ENCODE data around the gene CALML5. TPM values are rescaled to one million over a fixed set of nuclear protein-coding genes. Genes with fewer than 3 reads are reported as not detected.

Gene CALML5
- total RNA-seq, 1 experiment from 2014 or later: not detected

DNA sequence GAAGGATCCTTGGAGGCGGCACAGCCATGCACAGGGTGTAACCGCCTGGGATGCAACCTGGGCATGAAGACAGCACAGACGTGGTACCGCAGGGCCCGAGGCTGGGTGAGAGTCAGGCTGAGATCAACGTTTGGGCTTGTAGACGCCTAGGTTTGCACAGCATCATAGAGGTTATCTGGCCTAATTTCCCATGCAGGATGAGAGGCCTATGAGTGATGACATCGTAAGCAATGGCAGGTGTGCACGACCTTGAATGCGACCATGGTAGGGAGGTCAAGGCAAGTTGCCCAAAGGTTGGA, 32.9 kb upstream of the CALML5 start:
- no peak for DNase-seq (ENCODE audit: low read depth, low spot score)
- Histone ChIP-seq H3K9me3 (ENCODE audit: control insufficient read depth in 1 of 2, insufficient read depth in 1 of 2, low read depth in 1 of 2, low read length in 2 of 2) (no peaks in the 10 kb centered on the region), H3K4me2 (ENCODE audit: low read length) (no peak overlapping the region), H3K27me3 (ENCODE audit: insufficient read depth, low read length) (no peaks in the 10 kb centered on the region), H3K79me2 (ENCODE audit: insufficient read depth, low read length) (no peaks in the 10 kb centered on the region), H2AFZ (ENCODE audit: low read depth, low read length, poor library complexity, severe bottlenecking) (no peak overlapping the region), H3K27ac (ENCODE audit: low read depth, low read length) (no peak overlapping the region), H3K9me2 (ENCODE audit: insufficient read depth) (no peaks in the 10 kb centered on the region), H3K4me3 (replicated peaks in 1 of 2; ENCODE audit: low read depth in 1 of 2, low read length in 2 of 2) (no peak overlapping the region), H3K4me1 (ENCODE audit: control insufficient read depth in 1 of 2, insufficient read depth in 2 of 2, low read length in 2 of 2) (peaks cover 0 to 2% of the 10 kb centered on the region in 2 experiments; a peak in 2 of 4 replicates), H3K36me3 (ENCODE audit: control insufficient read depth in 1 of 2, insufficient read depth in 2 of 2, low read length in 2 of 2) (no peaks in the 10 kb centered on the region), H3K9ac (ENCODE audit: low read length) (no peak overlapping the region), H4K20me1 (ENCODE audit: insufficient read depth) (no peaks in the 10 kb centered on the region)
- ChIA-PET POLR2A (no interaction called here), CTCF (no interaction called here), RAD21 (ENCODE audit: low non-redundant PET in 1 of 2, low total read pairs in 2 of 2, uncharacterized antibody in 2 of 2, unreplicated experiment in 2 of 2) (no interaction called here)
- TF ChIP-seq CBX3 (IDR thresholded peaks at IDR 0.05; ENCODE audit: low read depth) (no peak), SRF (IDR thresholded peaks at IDR 0.05; ENCODE audit: low read depth) (no peak), JUND (IDR thresholded peaks at IDR 0.05) (no peak), YY1 (IDR thresholded peaks at IDR 0.05; ENCODE audit: extremely low read depth, insufficient replicate concordance, low read depth, low read length) (no peak)
- intact Hi-C loops (cut with micrococcal nuclease): no loop called here
- ATAC-seq: no peak
- no TSS peak for BruUV-seq (replicated peaks)

DNA sequence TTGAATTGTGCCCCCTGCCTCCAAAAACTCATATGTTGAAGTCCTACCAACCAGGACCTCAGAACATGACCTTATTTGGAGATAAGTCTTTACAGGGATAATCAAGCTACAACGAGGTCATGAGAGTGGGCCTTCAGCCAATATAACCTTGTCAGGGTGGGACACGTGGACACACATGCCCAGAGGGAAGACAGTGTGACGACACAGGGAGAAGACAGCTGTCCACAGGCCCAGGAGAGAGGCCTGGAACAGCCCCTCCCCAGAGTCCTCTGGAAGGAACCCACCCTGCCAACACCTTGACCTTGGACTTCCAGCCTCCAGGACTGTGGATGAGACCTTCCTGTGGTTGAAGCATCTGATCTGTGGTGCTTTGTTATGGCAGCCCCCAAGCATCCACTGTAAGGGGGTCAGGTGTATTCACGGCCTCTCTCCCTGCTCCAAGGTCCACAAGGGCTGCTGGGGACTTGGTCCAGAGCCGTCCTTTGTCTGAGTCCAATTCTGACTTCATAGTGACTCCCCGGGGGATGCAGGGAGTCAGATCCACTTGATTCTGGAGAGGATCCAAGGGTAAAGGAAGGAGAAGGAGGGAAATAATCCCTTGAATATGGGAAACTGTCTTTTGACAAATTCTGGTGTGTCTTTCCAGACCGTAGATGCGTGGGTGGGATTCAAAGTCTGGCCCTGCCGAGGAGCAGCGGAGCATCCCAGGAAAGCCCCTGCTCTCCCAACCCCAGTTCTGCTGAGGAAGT, 32.4 kb upstream of the CALML5 start:
- DNase-seq (ENCODE audit: low read depth, low spot score) (no peak), ATAC-seq (no peak)
- intact Hi-C loops (cut with micrococcal nuclease): no loop called here
- H4K20me1 ChIP-seq (ENCODE audit: insufficient read depth): no peaks in the 10 kb centered on the region
- BruUV-seq (replicated peaks): no TSS peak
- H3K79me2 ChIP-seq (ENCODE audit: insufficient read depth, low read length): no peaks in the 10 kb centered on the region
- no peak overlapping the region for H3K4me3 ChIP-seq (replicated peaks in 1 of 2; ENCODE audit: low read depth in 1 of 2, low read length in 2 of 2)
- no peaks in the 10 kb centered on the region for H3K4me1 ChIP-seq (ENCODE audit: control insufficient read depth in 1 of 2, insufficient read depth in 2 of 2, low read length in 2 of 2)
- H3K9me3 ChIP-seq (ENCODE audit: control insufficient read depth in 1 of 2, insufficient read depth in 1 of 2, low read depth in 1 of 2, low read length in 2 of 2): no peaks in the 10 kb centered on the region
- CTCF ChIA-PET: no interaction called here
- no peak for TF ChIP-seq FOSL1 (IDR thresholded peaks at IDR 0.05; ENCODE audit: low read depth)
- TF ChIP-seq YY1 (IDR thresholded peaks at IDR 0.05; ENCODE audit: extremely low read depth, insufficient replicate concordance, low read depth, low read length): no peak
- TF ChIP-seq, protein P1, sequence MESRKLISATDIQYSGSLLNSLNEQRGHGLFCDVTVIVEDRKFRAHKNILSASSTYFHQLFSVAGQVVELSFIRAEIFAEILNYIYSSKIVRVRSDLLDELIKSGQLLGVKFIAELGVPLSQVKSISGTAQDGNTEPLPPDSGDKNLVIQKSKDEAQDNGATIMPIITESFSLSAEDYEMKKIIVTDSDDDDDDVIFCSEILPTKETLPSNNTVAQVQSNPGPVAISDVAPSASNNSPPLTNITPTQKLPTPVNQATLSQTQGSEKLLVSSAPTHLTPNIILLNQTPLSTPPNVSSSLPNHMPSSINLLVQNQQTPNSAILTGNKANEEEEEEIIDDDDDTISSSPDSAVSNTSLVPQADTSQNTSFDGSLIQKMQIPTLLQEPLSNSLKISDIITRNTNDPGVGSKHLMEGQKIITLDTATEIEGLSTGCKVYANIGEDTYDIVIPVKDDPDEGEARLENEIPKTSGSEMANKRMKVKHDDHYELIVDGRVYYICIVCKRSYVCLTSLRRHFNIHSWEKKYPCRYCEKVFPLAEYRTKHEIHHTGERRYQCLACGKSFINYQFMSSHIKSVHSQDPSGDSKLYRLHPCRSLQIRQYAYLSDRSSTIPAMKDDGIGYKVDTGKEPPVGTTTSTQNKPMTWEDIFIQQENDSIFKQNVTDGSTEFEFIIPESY (IDR thresholded peaks at IDR 0.05; ENCODE audit: extremely low read depth, insufficient replicate concordance, low read length): no peak
- TF ChIP-seq SP1 (IDR thresholded peaks at IDR 0.05; ENCODE audit: low read depth): no peak
- TF ChIP-seq, protein P2, sequence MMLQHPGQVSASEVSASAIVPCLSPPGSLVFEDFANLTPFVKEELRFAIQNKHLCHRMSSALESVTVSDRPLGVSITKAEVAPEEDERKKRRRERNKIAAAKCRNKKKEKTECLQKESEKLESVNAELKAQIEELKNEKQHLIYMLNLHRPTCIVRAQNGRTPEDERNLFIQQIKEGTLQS (IDR thresholded peaks at IDR 0.05): no peak
- TF ChIP-seq ELF1 (IDR thresholded peaks at IDR 0.05; ENCODE audit: borderline replicate concordance, low read depth): no peak
- no peaks in the 10 kb centered on the region for H3K9me2 ChIP-seq (ENCODE audit: insufficient read depth)
- no peak overlapping the region for H3K9ac ChIP-seq (ENCODE audit: low read length)
- POLR2A ChIA-PET: no interaction called here
- H3K4me2 ChIP-seq (ENCODE audit: low read length): no peak overlapping the region
- no peak overlapping the region for H3K27ac ChIP-seq (ENCODE audit: low read depth, low read length)
- no peak overlapping the region for H2AFZ ChIP-seq (ENCODE audit: low read depth, low read length, poor library complexity, severe bottlenecking)
- RAD21 ChIA-PET (ENCODE audit: low non-redundant PET in 1 of 2, low total read pairs in 2 of 2, uncharacterized antibody in 2 of 2, unreplicated experiment in 2 of 2): no interaction called here
- H3K27me3 ChIP-seq (ENCODE audit: insufficient read depth, low read length): no peaks in the 10 kb centered on the region
- no peaks in the 10 kb centered on the region for H3K36me3 ChIP-seq (ENCODE audit: control insufficient read depth in 1 of 2, insufficient read depth in 2 of 2, low read length in 2 of 2)

Measured in HCT116 (cell line).